ENCODE data around the gene ATRNL1. TPM values are rescaled to one million over a fixed set of nuclear protein-coding genes. Genes with fewer than 3 reads are reported as not detected.

Gene ATRNL1
- total RNA-seq, 4 donors from 2014 or later = 0.93 to 19.0 (median 8.7) TPM

DNA sequence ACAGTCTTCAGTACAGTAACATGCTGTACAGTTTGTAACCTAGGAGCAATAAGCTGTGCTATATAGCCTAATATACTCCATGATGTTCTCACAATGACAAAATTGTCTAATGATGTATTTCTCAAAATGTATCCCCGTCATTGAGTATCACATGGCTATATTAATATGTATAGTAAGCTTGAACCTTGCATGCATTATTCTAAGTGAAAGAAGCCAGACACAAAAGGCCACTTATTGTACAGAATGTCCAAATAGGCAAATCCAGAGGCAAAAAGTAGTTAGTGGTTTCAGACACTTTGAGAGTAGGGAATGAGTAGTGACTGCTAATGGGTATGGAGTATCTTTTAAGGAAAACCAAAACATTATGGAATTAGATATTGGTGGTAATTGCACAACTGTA is 545.1 kb downstream of the ATRNL1 start:
- Histone ChIP-seq H3K4me1 (no peaks in the 10 kb centered on the region), H3K9me3 (no peaks in the 10 kb centered on the region), H3K4me3 (no peak overlapping the region), H3K27me3 (no peaks in the 10 kb centered on the region), H3K36me3 (no peaks in the 10 kb centered on the region), H3K27ac (no peak overlapping the region)
- TF ChIP-seq, protein P1, sequence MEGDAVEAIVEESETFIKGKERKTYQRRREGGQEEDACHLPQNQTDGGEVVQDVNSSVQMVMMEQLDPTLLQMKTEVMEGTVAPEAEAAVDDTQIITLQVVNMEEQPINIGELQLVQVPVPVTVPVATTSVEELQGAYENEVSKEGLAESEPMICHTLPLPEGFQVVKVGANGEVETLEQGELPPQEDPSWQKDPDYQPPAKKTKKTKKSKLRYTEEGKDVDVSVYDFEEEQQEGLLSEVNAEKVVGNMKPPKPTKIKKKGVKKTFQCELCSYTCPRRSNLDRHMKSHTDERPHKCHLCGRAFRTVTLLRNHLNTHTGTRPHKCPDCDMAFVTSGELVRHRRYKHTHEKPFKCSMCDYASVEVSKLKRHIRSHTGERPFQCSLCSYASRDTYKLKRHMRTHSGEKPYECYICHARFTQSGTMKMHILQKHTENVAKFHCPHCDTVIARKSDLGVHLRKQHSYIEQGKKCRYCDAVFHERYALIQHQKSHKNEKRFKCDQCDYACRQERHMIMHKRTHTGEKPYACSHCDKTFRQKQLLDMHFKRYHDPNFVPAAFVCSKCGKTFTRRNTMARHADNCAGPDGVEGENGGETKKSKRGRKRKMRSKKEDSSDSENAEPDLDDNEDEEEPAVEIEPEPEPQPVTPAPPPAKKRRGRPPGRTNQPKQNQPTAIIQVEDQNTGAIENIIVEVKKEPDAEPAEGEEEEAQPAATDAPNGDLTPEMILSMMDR (IDR thresholded peaks at IDR 0.05) = no peak
- TF ChIP-seq POLR2AphosphoS5 (IDR thresholded peaks at IDR 0.05) (no peak), POLR2A (IDR thresholded peaks at IDR 0.05) (no peak), EP300 (IDR thresholded peaks at IDR 0.05) (no peak)
- 44 to 70% methylated on average over 1 of the region's 1 CpG for WGBS, 2 donors (ENCODE audit: low coverage in 1 of 2)
- no peak for ATAC-seq

DNA sequence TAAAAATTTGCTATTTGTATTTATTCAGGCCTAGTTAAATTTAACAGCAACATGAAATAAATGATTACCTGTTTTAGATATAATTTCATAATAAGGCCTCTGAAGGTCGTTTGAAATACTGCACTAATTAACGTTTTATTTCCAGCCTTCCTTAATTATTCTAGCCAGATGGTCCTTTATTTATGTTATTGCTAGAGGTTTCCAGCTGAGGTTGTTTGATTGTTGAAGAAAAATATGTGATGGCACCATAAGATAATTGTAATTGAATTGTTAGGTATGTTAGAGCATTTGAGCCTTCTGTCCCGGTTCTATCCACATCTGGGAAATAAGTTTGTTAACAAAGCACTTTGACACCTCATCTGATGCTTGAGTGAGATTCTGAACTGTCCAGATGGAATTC is 556.1 kb downstream of the ATRNL1 start:
- Histone ChIP-seq H3K36me3 (no peaks in the 10 kb centered on the region), H3K9me3 (no peaks in the 10 kb centered on the region), H3K4me3 (no peak overlapping the region), H3K4me1 (no peaks in the 10 kb centered on the region), H3K27ac (no peak overlapping the region), H3K27me3 (no peaks in the 10 kb centered on the region)
- ATAC-seq = no peak
- TF ChIP-seq POLR2A (IDR thresholded peaks at IDR 0.05) (no peak), EP300 (IDR thresholded peaks at IDR 0.05) (no peak)
- TF ChIP-seq, protein P1 (IDR thresholded peaks at IDR 0.05) = no peak
- WGBS, 2 donors (ENCODE audit: low coverage in 1 of 2) = 51 to 61% methylated on average over 3 of the region's 3 CpGs

DNA sequence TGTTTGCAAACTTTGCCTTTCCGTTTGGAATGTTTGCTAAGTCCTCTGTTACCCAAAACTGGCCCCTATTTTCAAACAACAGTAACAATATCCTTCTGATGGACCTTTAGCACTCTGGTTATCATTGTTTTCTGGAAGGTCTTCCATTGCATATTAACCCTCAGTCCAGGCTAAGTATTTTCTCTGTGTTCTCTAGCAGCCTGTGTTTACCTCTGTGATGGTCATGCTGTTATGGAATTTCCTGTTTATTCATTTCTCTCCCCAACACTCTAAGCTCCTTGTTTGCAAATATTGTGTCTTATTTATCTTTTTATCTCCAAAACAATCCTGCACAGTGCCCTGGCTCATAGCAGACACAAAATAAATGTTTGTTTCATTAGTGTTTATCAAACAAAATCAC is 560.3 kb downstream of the ATRNL1 start:
- TF ChIP-seq EP300 (IDR thresholded peaks at IDR 0.05) = no peak
- no peak for TF ChIP-seq POLR2A (IDR thresholded peaks at IDR 0.05)
- TF ChIP-seq, protein P1 (IDR thresholded peaks at IDR 0.05) = no peak
- no peak for TF ChIP-seq POLR2AphosphoS5 (IDR thresholded peaks at IDR 0.05)
- Histone ChIP-seq H3K4me3 (no peak overlapping the region), H3K9me3 (no peaks in the 10 kb centered on the region), H3K4me1 (no peaks in the 10 kb centered on the region), H3K27ac (no peak overlapping the region), H3K36me3 (no peaks in the 10 kb centered on the region), H3K27me3 (no peaks in the 10 kb centered on the region)
- no peak for ATAC-seq
- WGBS, 2 donors (ENCODE audit: low coverage in 1 of 2) = 17 to 60% methylated on average over 1 of the region's 1 CpG

DNA sequence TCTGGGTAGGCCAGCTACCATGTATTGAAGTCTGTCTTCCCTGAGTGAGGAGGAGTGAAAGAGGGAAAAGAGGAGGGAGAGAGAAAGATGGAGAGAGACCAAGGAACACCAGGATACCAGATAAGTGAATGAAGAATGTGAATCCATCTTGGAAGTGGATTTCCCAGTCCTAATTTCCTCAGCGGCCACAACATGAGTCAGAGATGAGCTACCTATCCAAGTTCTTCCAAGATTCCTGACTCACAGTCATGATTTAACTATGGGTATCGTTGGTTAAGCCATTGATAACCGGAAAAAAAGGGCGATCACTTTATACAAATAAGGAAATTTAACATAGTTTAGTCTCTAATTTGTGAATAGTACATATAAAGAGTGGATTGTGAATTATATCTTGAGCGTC is 561.8 kb downstream of the ATRNL1 start:
- no peak overlapping the region for H3K27ac ChIP-seq
- H3K27me3 ChIP-seq = no peaks in the 10 kb centered on the region
- no peaks in the 10 kb centered on the region for H3K9me3 ChIP-seq
- no peak overlapping the region for H3K4me3 ChIP-seq
- no peaks in the 10 kb centered on the region for H3K4me1 ChIP-seq
- ATAC-seq = no peak
- H3K36me3 ChIP-seq = no peaks in the 10 kb centered on the region
- TF ChIP-seq POLR2AphosphoS5 (IDR thresholded peaks at IDR 0.05) = no peak
- TF ChIP-seq EP300 (IDR thresholded peaks at IDR 0.05) = no peak
- TF ChIP-seq, protein P1 (IDR thresholded peaks at IDR 0.05) = no peak
- TF ChIP-seq POLR2A (IDR thresholded peaks at IDR 0.05) = no peak
- WGBS, 2 donors (ENCODE audit: low coverage in 1 of 2) = 82 to 89% methylated on average over 5 of the region's 5 CpGs

DNA sequence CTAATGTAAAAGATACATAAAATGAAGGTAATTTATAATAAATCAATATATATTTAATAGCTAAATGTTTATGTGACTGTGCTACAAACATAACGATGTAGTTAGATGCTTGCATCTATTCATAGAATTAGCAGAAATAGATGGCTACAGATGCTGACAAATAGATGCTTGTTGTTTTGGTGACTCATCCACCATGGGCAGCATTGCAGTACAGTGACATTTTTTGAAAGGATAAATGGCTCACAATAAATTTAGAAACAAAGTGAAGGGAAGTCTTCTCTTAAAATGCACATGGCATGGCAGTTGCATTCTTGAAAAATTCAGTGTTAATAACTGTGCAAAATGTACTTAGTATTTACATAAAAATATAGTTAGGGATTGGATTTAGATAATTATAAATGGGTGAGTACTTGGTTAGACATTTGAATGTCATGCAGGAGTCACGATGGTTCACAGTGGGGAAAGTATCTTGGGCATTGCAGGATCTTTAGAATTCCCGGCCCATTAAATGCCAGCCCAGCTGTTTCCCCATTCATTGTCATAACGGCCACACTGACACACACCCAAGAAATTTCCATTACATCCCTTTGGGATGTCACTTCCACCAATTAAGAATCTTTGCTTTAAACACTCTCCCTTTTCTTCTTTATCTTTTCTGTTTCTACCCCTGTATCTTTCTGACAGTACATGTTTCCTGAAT is 564.1 kb downstream of the ATRNL1 start:
- Histone ChIP-seq H3K4me1 (no peaks in the 10 kb centered on the region), H3K27me3 (no peaks in the 10 kb centered on the region), H3K36me3 (no peaks in the 10 kb centered on the region), H3K4me3 (no peak overlapping the region), H3K27ac (no peak overlapping the region), H3K9me3 (no peaks in the 10 kb centered on the region)
- ATAC-seq = no peak
- 69 to 74% methylated on average over 4 of the region's 4 CpGs for WGBS, 2 donors (ENCODE audit: low coverage in 1 of 2)
- TF ChIP-seq EP300 (IDR thresholded peaks at IDR 0.05) = no peak
